RPMI7951 (cell line): ENCODE measurements around the gene PTPRCAP. TPM values are rescaled to one million over a fixed set of nuclear protein-coding genes. Genes with fewer than 3 reads are reported as not detected.
A peak's percentile ranks its signal among the peaks of the same experiment; 100 is the strongest.

Experiments used
- DNase-seq: peaks from one replicate; pipeline ENCODE4 v3.0.0-alpha.2; 2012; ENCODE audit warnings: low read depth
- total RNA-seq: library from RNA; depleted of rRNA; stranded (reverse); fragments of >200 nt; shearing (Covaris generic); gene quantifications from 2 replicates; pipeline ENCODE4 v1.2.3, GENCODE V29; 2014

The PTPRCAP gene
- total RNA-seq, 1 experiment from 2014 or later = not detected

- peak; percentile 51 for DNase-seq
Measured at GRCh38 chr11:67465530-67465929, 28.0 kb upstream of the PTPRCAP start.

- DNase-seq = no peak
Measured at GRCh38 chr11:67465189-67465510, 27.7 kb upstream of the PTPRCAP start.

- DNase-seq = peak; percentile 81
Measured at GRCh38 chr11:67464411-67465188, 27.1 kb upstream of the PTPRCAP start.

- DNase-seq = peak; percentile 89
Measured at GRCh38 chr11:67463680-67464410, 26.4 kb upstream of the PTPRCAP start.

GRCh38 chr11:67463186-67463585, 25.7 kb upstream of the PTPRCAP start:
- no peak for DNase-seq

GRCh38 chr11:67458266-67458665, 20.8 kb upstream of the PTPRCAP start:
- no peak for DNase-seq

GRCh38 chr11:67457453-67457852, 20.0 kb upstream of the PTPRCAP start:
- no peak for DNase-seq

- no peak for DNase-seq
Measured at GRCh38 chr11:67456068-67456705, 18.7 kb upstream of the PTPRCAP start.

- DNase-seq = no peak
Measured at GRCh38 chr11:67455054-67455453, 17.6 kb upstream of the PTPRCAP start, which contains the start of gene CABP4. Gene CABP4 (plus strand): TSS chr11:67455354. CDS start chr11:67455424, 70 bp downstream.

GRCh38 chr11:67453816-67454732, 16.6 kb upstream of the PTPRCAP start:
- no peak for DNase-seq

GRCh38 chr11:67452141-67452952, 14.9 kb upstream of the PTPRCAP start, which contains the start of gene GPR152:
Gene GPR152 (minus strand): TSS chr11:67452729. CDS start chr11:67452724, 5 bp downstream.
- no peak for DNase-seq

GRCh38 chr11:67451658-67451976, 14.1 kb upstream of the PTPRCAP start:
- DNase-seq = no peak

- DNase-seq = no peak
Measured at GRCh38 chr11:67450796-67451657, 13.5 kb upstream of the PTPRCAP start.

GRCh38 chr11:67449116-67449844, 11.8 kb upstream of the PTPRCAP start:
- DNase-seq = no peak

- no peak for DNase-seq
Measured at GRCh38 chr11:67448220-67448609, 10.7 kb upstream of the PTPRCAP start.

- no peak for DNase-seq
Measured at GRCh38 chr11:67445515-67445914, 8.0 kb upstream of the PTPRCAP start.

GRCh38 chr11:67442504-67443404, 5.3 kb upstream of the PTPRCAP start:
- no peak for DNase-seq

- no peak for DNase-seq
Measured at GRCh38 chr11:67441731-67442351, 4.4 kb upstream of the PTPRCAP start.
